AG09319 (cell line): ENCODE data around the gene DBH.

Experiments
- DNase-seq: peaks from one replicate; pipeline ENCODE4 v3.0.0-alpha.2; 2010; ENCODE audit warnings: low read depth; ENCODE audit errors: extremely low read depth
- TF ChIP-seq, protein P1 (sequence below): IDR thresholded peaks from 2 replicates; pipeline ENCODE4 v1.5.1; 2011; ENCODE audit warnings: low read depth, mild to moderate bottlenecking, inconsistent platforms, low read length, moderate library complexity

DBH gene

DNA sequence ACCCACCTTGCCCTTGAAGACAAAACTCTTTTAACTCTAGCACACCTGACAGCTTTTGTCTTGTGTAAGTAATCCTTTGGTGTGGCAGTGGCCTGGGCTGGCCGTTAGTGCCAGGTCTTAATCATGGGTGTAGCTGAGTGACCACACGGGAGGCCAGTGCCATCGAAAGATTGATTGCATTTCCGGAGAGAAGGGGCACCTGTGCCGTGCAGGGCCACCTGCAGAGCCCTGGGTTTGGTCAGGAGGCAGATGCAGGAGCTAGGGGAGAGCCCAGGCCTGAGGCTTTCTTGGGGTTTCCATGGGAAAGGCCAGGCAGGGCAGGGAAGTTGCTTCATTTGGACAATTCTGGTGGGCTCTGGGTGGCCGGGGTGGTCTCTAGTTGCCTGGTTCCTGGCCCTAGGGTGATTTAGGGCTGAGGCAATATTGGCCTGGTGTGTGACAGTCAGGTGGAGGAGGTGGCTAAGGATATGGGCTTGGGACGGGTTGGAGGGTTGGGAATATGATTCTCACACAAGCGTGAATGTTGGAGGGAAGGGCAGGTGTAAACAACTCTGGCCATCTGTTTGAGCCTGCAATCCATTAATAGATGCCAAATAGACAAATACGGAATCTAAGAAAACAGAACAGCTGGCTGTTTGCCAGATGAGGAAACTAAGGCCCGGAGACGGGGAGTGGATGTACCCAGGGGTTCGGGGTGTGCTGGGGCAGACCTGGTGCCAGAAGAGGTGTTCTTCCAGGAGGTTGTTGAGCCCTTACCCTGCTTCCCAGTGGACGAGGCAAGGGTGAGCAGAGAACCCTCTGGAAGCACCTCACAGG lies 4.6 kb downstream of the DBH start:
- DNase-seq: no peak
- TF ChIP-seq, protein P1, sequence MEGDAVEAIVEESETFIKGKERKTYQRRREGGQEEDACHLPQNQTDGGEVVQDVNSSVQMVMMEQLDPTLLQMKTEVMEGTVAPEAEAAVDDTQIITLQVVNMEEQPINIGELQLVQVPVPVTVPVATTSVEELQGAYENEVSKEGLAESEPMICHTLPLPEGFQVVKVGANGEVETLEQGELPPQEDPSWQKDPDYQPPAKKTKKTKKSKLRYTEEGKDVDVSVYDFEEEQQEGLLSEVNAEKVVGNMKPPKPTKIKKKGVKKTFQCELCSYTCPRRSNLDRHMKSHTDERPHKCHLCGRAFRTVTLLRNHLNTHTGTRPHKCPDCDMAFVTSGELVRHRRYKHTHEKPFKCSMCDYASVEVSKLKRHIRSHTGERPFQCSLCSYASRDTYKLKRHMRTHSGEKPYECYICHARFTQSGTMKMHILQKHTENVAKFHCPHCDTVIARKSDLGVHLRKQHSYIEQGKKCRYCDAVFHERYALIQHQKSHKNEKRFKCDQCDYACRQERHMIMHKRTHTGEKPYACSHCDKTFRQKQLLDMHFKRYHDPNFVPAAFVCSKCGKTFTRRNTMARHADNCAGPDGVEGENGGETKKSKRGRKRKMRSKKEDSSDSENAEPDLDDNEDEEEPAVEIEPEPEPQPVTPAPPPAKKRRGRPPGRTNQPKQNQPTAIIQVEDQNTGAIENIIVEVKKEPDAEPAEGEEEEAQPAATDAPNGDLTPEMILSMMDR: no peak

DNA sequence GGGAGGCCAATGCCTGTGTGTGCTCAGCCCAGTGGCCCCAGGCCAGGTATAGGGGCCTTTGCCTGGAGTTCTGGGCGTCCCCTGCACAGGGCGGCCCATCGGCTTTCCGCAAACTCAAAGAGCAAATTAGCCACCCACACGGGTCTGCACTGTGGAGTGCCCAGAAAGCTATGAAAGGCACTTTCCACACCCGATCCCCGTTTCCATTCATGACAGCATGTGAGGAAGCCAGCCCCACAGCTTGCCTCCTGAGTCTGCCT lies 5.2 kb downstream of the DBH start:
- TF ChIP-seq, protein P1: no peak

GRCh38 chr9:133641861-133642595 lies 5.9 kb downstream of the DBH start:
- no peak for DNase-seq
- TF ChIP-seq, protein P1: no peak

More for the DNA sequence above, 5.2 kb downstream of the DBH start:
- DNase-seq: no peak

DNA sequence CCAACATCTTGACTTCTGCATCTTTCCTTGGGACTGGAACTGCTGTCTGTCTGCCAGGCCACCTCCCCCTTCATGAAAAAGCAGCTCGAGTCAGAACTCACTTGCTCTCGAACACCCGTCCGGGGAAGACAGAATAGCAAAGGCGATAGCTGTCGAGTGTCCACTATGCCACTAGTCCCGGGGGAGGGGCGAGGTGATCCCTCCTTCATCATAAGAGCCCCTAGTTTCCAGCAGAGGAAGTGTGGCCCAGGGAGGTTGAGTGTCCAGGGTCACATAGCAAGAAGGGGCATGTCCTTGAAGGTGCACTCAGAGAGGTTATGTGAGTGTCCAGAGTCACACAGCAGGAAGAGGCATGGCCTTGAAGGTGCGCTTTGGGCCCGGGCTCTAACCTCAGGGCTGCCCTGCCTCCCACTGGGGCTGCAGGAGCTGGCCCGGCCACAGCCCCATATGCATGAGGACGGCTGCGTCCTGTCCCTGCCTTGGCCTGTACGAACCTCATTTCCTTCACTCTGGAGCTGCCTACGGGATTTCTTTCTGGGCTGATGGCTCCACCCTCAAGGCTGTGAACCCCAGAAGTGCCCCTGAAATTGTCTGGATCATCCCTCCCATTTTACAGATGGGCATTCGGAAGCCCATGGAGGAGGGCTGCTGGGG lies 6.7 kb downstream of the DBH start:
- TF ChIP-seq, protein P1: no peak
- DNase-seq: no peak

- TF ChIP-seq, protein P1: no peak
- no peak for DNase-seq
Observed at GRCh38 chr9:133643362-133643755, 7.2 kb downstream of the DBH start.

GRCh38 chr9:133643978-133644760 lies 8.0 kb downstream of the DBH start:
- TF ChIP-seq, protein P1: no peak
- no peak for DNase-seq
